OCI-LY3 (cell line): ENCODE data around the gene GTF2IRD1.

Source experiments
- H2AFZ ChIP-seq: fragments of 200-600, 300-600 bp; shearing (Covaris generic); 2 replicates; pipeline ENCODE4 v1.6.0; 2014; ENCODE audit warnings: antibody characterized with exemption, low read depth, low read length
- H3K27ac ChIP-seq: fragments of 200-600, 300-600 bp; sonication (generic); 2 replicates; pipeline ENCODE4 v1.5.1; 2014; ENCODE audit warnings: mild to moderate bottlenecking, low read length, moderate library complexity, mixed read lengths
- H3K27me3 ChIP-seq: fragments of 200-600, 300-600 bp; sonication (generic); 2 replicates; pipeline ENCODE4 v1.6.1; 2014; ENCODE audit warnings: low read depth, low read length, mixed read lengths
- H3K36me3 ChIP-seq: fragments of 200-600, 300-600 bp; sonication (generic); replicated peaks from 2 replicates; pipeline ENCODE3; 2014; ENCODE audit warnings: low read depth, low read length, mixed read lengths
- H3K4me1 ChIP-seq: fragments of 300-600, 200-600 bp; sonication (generic); 2 replicates; pipeline ENCODE4 v1.6.1; 2014; ENCODE audit warnings: low read length, mixed read lengths
- H3K4me2 ChIP-seq: fragments of 200-600, 300-600 bp; sonication (generic); 2 replicates; pipeline ENCODE4 v1.6.1; 2014; ENCODE audit warnings: low read length, mixed read lengths
- H3K4me3 ChIP-seq: fragments of 300-600, 200-600 bp; sonication (generic); 2 replicates; pipeline ENCODE4 v1.5.1; 2014; ENCODE audit warnings: antibody characterized with exemption, mild to moderate bottlenecking, low read length, moderate library complexity
- H3K79me2 ChIP-seq: fragments of 300-600, 200-600 bp; shearing (Covaris generic); 2 replicates; pipeline ENCODE4 v1.6.1; 2014; ENCODE audit warnings: mild to moderate bottlenecking, low read length, mixed read lengths
- H3K9ac ChIP-seq: fragments of 300-600, 200-600 bp; shearing (Covaris generic); 2 replicates; pipeline ENCODE4 v1.6.0; 2014; ENCODE audit warnings: mild to moderate bottlenecking, low read length, moderate library complexity
- H3K9me3 ChIP-seq: fragments of 200-600, 300-600 bp; shearing (Covaris generic); 2 replicates; pipeline ENCODE4 v1.6.1; 2014; ENCODE audit warnings: low read length, mixed read lengths; ENCODE audit not compliant: insufficient read depth
- H4K20me1 ChIP-seq: fragments of 200-600, 300-600 bp; sonication (generic); 2 replicates; pipeline ENCODE4 v1.6.1; 2016; ENCODE audit warnings: low read length, mixed read lengths; ENCODE audit not compliant: insufficient read depth
- CTCF ChIP-seq: fragments of 200-600, 300-600 bp; sonication (generic); IDR thresholded peaks from 2 replicates; pipeline ENCODE4 v1.5.1; 2014; ENCODE audit warnings: antibody characterized with exemption, low read length, low read depth
- EZH2phosphoT487 ChIP-seq: fragments of 200-600 bp; shearing (Covaris generic); IDR thresholded peaks from 2 replicates; pipeline ENCODE4 v1.6.1; 2018; ENCODE audit warnings: antibody characterized with exemption, mixed run types, low read depth

The GTF2IRD1 gene

GRCh38 chr7:74480861-74481417, 27.2 kb downstream of the GTF2IRD1 start:
- Histone ChIP-seq H4K20me1 (no peaks in the 10 kb centered on the region), H3K4me2 (no peak overlapping the region), H3K36me3 (no peaks in the 10 kb centered on the region), H3K27me3 (no peaks in the 10 kb centered on the region), H3K4me1 (no peaks in the 10 kb centered on the region), H2AFZ (no peak overlapping the region), H3K9ac (no peak overlapping the region), H3K79me2 (no peaks in the 10 kb centered on the region), H3K9me3 (no peaks in the 10 kb centered on the region), H3K4me3 (no peak overlapping the region), H3K27ac (no peak overlapping the region)
- no peak for TF ChIP-seq EZH2phosphoT487

GRCh38 chr7:74481458-74482196, 27.9 kb downstream of the GTF2IRD1 start:
- TF ChIP-seq CTCF (no peak), EZH2phosphoT487 (no peak)
- no peak overlapping the region for H3K27ac ChIP-seq
- no peaks in the 10 kb centered on the region for H3K27me3 ChIP-seq
- no peak overlapping the region for H3K4me3 ChIP-seq
- no peaks in the 10 kb centered on the region for H3K9me3 ChIP-seq
- no peaks in the 10 kb centered on the region for H4K20me1 ChIP-seq
- no peak overlapping the region for H2AFZ ChIP-seq
- no peaks in the 10 kb centered on the region for H3K79me2 ChIP-seq
- H3K9ac ChIP-seq, result no peak overlapping the region
- no peak overlapping the region for H3K4me2 ChIP-seq
- H3K36me3 ChIP-seq, result no peaks in the 10 kb centered on the region
- H3K4me1 ChIP-seq, result no peaks in the 10 kb centered on the region

DNA sequence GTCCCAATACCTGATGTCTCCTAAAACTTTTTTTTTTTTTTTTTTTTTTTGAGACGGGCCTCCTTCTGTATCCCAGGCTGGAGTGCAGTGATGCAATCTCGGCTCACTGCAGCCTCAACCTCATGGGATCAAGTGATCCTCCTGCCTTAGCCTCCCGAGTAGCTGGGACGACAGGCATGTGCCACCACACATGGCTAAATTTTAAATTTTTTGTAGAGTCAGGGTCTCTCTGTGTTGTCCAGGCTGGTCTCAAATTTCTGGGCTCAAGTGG, 28.4 kb downstream of the GTF2IRD1 start:
- Histone ChIP-seq H4K20me1 (no peaks in the 10 kb centered on the region), H2AFZ (no peak overlapping the region), H3K36me3 (no peaks in the 10 kb centered on the region), H3K27ac (no peak overlapping the region), H3K9ac (no peak overlapping the region), H3K27me3 (no peaks in the 10 kb centered on the region), H3K9me3 (no peaks in the 10 kb centered on the region), H3K4me1 (no peaks in the 10 kb centered on the region), H3K4me3 (no peak overlapping the region), H3K4me2 (no peak overlapping the region), H3K79me2 (no peaks in the 10 kb centered on the region)
- TF ChIP-seq CTCF (no peak), EZH2phosphoT487 (no peak)

- no peak overlapping the region for H2AFZ ChIP-seq
- H4K20me1 ChIP-seq, result no peaks in the 10 kb centered on the region
- TF ChIP-seq CTCF (no peak), EZH2phosphoT487 (no peak)
- no peak overlapping the region for H3K4me3 ChIP-seq
- no peaks in the 10 kb centered on the region for H3K9me3 ChIP-seq
- H3K27me3 ChIP-seq, result no peaks in the 10 kb centered on the region
- no peaks in the 10 kb centered on the region for H3K79me2 ChIP-seq
- H3K9ac ChIP-seq, result no peak overlapping the region
- H3K4me1 ChIP-seq, result no peaks in the 10 kb centered on the region
- H3K27ac ChIP-seq, result no peak overlapping the region
- no peaks in the 10 kb centered on the region for H3K36me3 ChIP-seq
- H3K4me2 ChIP-seq, result no peak overlapping the region
These were observed 29.1 kb downstream of the GTF2IRD1 start for GRCh38 chr7:74482629-74483401.
